ENCODE data around the gene FCN3.
"Not testable (repeated sequence)": the region's sequence is repeated elsewhere in the genome, so short reads cannot be mapped to it uniquely, and the experiment has no call there.

Gene FCN3

DNA sequence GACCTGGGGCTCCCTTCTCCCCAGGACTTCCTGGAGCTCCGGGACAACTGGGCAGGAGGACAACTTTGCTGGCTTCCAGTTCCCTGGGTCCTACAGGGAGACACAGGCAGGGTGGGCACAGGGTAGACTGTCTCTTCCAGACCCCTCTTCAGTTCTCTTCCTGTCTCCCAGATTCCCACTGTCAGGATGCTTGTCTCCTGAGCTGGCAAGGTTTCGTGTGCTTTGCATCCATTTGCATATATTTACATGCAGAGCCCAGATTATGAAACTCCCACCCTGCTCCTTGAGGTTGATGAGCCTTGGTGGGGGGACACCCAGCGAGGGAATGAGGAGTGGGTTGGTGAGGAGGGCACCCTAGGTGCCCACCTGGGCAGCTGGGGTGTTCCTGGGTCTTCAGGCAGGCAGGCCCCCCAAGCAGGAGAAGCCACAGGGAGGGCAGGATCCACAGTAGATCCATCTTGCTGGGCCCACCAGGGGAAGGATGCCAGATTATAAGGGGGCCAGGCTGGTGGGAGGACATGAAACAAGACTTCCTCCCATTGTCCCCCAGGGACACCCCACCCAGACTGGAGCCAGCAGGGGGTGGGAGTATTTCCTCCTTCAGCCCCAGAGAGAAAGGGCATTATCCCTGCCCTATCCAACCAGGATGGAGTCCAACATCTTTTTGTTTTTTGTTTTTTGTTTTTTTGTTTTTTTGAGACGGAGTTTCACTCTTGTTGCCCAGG, at the start of gene FCN3:
TSS of gene FCN3 (minus strand) at position 463 of the 725 bp plus-strand sequence. CDS start at position 457, 6 bp downstream.
- DNase-seq = no peak

- no peak for DNase-seq
Measured at GRCh38 chr1:27423709-27424108, 49.1 kb upstream of the FCN3 start.

DNA sequence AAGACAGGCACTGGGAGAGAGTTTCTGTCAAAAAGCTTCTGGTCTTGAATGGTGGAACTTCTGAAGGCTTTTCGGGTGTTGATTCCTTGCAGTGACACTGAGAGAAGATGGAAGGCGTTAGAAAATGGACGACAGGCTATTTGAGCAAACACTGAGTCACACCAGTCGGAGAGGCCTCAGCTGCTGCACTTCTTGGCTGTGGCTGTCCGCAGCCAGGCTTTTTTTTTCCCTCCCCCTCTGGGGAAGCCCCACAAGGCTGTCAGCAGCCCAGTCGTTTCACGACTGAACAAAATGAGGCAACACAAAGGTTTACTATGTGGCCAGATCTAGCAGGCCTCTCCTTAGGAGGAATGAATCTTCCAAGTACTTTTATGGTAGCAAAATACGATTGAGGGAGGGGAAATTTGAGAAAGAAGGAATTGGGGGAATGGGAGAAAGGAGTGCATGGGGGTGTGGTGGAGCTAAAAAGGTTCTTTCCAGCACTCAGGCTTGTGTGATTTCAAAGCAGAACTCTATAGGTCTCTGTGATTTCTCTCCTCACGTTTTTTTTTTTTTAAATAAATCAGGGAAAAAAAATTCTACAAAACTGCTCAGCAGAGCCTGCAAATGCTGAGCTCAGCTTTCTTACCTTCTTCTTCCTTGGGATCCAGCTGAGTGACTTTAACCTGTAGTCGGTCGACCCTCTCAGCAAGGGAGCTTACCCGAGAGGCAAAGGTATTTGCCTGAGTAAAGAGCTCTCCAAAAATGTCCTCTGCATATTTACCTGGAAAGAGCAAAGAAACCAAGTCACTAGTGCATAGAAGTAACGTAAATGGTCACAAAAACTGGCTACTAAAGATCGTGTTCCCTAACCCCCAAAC, 43.9 kb upstream of the FCN3 start:
- DNase-seq = peak; percentile 67

GRCh38 chr1:27417713-27418112, 43.1 kb upstream of the FCN3 start:
- no peak for DNase-seq

- DNase-seq = no peak
Measured at GRCh38 chr1:27416387-27417111, 41.9 kb upstream of the FCN3 start.

DNA sequence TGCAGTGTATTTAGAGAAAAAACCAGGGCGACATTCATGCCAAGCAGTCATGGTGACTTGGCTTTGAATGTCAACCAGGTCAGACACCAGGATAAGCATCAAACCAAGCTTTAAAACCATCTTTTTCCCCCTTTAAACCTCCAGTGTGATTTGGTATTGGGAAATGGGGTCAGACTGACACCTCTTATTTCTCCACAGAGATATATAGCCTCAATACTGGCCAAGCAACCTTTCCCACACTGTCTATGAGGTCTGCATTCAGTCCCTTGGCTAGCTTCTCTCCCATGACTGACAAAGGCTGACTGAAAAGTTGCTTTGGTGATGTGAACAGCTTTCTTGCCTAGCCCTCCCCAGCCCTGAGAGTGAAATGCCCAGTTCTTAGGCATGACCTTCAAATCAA, 39.5 kb upstream of the FCN3 start:
- no peak for DNase-seq

DNA sequence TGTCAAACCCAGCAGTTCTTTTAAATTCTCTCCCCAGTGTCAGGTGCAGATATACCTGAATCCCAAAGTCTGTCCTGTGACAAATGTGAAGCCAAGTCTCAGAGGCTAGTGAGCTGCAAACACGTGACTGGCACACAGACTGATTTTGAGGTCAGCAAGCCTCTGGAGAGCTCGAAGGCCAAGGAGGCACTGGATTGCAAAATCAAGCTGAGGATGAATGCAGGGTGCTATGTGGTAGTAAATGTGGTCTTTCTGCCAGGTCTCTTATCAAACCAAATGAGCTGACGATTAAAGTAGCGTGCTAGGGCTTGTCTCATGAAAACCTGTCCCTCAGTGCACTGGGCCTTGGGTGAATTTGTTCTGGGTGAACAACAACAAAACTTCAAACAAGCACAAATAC, 38.4 kb upstream of the FCN3 start:
- DNase-seq = no peak

- no peak for DNase-seq
Measured at GRCh38 chr1:27412502-27412901, 37.9 kb upstream of the FCN3 start.

GRCh38 chr1:27410709-27411108, 36.1 kb upstream of the FCN3 start:
- no peak for DNase-seq

- no peak for DNase-seq
Measured at GRCh38 chr1:27409669-27410068, 35.0 kb upstream of the FCN3 start.

- DNase-seq = no peak
Measured at GRCh38 chr1:27408151-27408550, 33.5 kb upstream of the FCN3 start.

DNA sequence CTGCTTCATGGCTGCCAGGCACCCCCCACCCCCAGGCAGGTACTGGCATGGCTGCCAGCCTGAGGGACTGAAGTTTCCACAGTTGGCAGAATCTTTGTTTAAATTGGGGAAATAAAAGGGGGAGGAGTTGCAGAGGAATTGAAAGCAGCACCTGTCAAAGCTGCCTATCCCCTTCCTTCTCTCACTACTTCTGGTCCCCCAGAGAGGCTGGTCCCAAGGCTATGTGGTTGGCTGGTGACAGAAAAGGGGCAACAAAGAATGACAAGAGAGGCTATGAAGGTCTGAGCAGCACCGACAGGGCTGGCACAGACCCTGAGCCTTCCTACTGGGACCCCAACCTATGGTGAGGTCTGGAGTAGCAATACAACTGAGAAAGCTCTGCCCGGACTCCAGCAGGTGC, 32.2 kb upstream of the FCN3 start:
- DNase-seq = not testable (repeated sequence)

DNA sequence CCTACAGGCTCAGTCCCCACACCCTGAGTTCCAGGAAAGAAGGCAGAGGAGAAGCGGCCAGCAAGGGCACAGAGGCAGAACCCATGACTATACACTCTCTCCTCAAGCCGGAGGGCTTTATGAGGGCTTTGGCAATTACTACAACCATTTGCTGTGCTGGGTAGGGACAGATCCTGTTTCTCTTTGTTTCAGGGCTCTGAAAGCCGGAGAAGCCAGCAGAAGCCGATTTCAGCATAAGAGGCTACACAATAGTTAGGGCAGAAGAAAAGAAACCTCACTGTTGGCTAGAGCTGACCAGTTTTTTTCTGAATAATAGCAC, 31.7 kb upstream of the FCN3 start:
- no peak for DNase-seq

- not testable (repeated sequence) for DNase-seq
Measured at GRCh38 chr1:27405598-27406361, 31.2 kb upstream of the FCN3 start.

DNA sequence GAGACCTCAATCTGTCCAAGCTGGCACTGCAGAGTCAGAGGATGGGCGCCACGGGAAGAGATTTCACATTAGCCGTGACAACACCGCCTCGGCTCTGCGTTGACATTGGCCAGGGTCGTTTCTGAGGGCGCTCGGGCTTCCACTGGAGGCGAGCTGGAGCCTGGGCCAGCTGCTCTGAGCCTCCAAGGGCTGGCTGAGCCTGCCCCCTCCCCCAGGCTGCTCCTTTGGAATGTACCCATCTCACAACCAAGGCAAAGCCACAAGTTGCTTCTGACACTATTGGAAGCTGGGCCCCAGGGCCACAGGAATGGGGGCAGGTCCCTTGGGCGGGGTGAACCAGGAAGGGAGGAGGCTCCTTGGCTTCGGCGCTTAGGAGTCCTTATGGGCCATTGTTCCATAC, 30.4 kb upstream of the FCN3 start:
- DNase-seq = no peak

DNA sequence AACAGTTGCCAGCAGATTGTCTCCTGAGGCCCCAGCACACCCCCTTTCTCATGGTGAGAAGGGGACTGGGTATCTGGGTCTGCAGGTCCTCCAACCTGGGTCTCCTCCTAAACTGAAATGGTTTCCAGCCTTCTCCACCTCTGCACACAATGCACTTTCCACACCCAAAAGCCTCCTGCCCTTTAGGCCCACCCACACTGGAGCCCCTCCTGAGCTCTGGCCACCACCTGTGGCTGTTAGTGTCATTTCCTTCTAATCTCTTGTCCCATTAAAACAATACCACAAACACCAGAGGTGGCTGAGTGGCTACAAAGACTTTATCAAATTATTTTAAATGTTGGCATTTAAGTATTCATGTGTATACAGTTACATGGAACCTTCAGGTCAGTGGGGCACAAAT, 29.3 kb upstream of the FCN3 start:
- DNase-seq = no peak

GRCh38 chr1:27403065-27403726, 28.6 kb upstream of the FCN3 start:
- DNase-seq = no peak

DNA sequence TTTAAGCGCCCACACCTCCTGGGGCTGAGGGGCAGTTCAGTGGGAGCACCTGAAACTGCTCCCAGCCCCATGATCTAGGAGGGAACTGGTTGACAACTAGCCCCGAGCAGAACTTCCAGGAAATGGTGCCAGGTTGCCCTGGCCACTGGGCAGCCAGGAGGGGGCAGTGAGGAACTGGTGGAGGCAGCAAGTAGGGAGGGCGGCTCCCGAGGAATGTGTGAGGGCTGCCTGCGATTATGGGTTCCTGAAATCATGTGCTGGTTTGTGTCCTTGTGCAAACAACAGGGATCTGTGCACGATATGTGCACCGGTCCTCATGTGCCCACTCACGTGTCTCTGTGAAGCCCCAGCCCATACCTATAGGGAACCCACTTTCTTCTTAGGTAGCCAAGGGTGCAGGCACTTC, 27.7 kb upstream of the FCN3 start:
- no peak for DNase-seq

- DNase-seq = no peak
Measured at GRCh38 chr1:27400963-27401341, 26.3 kb upstream of the FCN3 start.

DNA sequence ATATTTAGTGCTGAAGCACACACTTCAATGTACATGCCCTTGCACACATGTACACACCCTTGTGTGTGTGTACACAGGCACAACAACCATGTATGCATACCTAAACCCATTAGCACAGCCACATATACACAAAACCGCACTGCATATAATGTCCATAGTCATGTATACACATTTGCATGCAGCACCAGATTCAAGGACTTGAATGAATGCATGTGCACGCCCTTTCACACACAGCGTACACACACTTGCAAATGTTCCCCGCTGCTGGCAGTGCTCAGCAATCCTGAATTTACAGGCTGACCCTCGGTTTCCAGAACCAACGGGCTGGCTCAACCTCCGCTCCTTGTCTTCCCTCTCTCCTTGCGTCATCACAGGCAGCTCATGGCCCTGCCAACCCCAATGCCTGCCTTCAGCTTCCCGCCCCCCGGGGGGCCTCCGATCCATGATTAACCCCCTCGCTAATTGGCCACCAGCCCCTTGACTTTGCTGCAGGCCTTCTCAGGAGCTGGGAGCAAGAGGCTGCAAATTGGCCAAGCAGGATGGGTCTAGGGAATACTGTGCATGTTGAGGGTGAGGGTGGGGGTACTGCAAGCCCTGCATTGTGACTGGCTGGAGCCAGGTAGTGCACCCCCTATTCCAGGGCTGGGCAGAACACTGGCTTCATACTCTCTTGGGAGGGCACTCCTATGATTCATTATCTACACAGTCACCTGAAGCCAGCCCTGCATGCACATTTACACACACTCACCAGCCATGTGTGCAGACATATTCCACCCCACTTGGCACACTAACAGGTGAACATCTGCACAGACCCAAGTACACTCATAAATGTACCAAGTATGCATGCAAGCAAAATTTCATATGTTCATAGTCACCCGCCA, 25.7 kb upstream of the FCN3 start:
- DNase-seq = no peak

DNA sequence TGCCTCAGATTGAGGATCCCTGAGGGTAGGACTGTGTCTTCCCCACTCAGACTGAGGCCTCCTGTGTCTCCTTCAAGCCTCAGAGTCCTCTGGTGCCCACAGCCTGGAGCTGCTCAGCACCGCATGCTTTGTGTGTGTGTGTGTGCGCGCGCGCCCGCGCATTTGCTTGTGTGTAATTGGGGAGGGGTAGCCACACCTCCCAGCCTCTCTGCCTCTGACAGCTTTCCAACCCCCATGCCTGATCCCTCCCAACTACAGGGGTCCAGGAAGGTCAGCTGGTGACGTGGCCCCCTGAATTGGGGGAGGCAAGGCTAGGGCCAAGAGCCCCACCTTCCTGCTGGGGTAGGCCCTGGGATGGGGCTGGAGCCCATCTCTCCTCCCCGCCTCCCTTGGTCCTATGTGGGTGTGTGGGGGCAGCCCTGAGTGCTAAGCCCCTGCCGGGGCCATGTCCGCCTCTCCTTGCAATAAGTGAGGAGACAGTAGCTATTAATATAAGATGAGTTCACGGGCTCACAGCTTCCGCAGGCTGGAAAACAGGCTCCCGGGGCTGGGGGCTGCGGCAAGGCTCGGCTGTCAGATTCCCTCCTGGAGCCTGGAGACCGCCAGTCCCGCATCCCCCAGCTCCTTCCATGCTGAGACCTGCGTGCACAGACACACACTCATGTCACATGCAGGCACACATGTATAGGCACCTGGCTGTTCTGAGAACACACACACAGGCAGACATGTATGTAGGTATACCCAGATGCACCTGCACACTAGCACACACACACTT, 24.8 kb upstream of the FCN3 start:
- no peak for DNase-seq
